Measurements from ENCODE around the gene AKAP12.

Gene AKAP12

DNA sequence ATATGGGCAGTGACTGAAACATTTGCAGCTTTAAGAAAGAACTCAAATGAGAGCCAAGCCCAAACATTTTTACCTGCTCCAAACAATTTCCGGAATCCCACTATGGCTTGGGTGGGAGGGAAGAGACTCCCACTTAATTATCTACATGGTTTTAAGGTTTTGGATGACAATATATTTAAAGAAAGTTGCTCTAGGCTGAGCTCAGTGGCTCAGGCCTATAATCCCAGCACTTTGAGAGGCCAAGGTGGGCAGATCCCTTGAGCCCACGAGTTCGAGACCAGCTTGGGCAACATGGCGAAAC, 9.5 kb upstream of the AKAP12 start:
- Histone ChIP-seq H3K9ac (ENCODE audit: low read depth, low read length) (no peak overlapping the region), H3K4me1 (ENCODE audit: insufficient read depth, low read length) (peaks cover 11% of the 10 kb centered on the region), H3K4me3 (ENCODE audit: low read depth in 1 of 2, low read length in 2 of 2) (no peak overlapping the region), H2AFZ (ENCODE audit: low read depth, low read length) (no peak overlapping the region), H3K4me2 (ENCODE audit: insufficient read depth, low read length) (no peak overlapping the region), H3K36me3 (ENCODE audit: insufficient read depth, low read length) (no peaks in the 10 kb centered on the region), H3K27me3 (ENCODE audit: insufficient read depth, low read length, poor library complexity) (no peaks in the 10 kb centered on the region), H3K27ac (ENCODE audit: low read length) (no peak overlapping the region), H3K9me3 (ENCODE audit: insufficient read depth, low read length, severe bottlenecking) (no peaks in the 10 kb centered on the region), H3K79me2 (ENCODE audit: insufficient read depth, low read length) (no peaks in the 10 kb centered on the region), H4K20me1 (ENCODE audit: insufficient read depth, low read length) (no peaks in the 10 kb centered on the region)
- DNase-seq, result no peak
- no peak for ATAC-seq (ENCODE audit: insufficient read depth, low read depth)
- no peak for TF ChIP-seq EZH2 (IDR thresholded peaks at IDR 0.05; ENCODE audit: borderline replicate concordance, low read depth, low read length, severe bottlenecking)
- TF ChIP-seq, protein P1, sequence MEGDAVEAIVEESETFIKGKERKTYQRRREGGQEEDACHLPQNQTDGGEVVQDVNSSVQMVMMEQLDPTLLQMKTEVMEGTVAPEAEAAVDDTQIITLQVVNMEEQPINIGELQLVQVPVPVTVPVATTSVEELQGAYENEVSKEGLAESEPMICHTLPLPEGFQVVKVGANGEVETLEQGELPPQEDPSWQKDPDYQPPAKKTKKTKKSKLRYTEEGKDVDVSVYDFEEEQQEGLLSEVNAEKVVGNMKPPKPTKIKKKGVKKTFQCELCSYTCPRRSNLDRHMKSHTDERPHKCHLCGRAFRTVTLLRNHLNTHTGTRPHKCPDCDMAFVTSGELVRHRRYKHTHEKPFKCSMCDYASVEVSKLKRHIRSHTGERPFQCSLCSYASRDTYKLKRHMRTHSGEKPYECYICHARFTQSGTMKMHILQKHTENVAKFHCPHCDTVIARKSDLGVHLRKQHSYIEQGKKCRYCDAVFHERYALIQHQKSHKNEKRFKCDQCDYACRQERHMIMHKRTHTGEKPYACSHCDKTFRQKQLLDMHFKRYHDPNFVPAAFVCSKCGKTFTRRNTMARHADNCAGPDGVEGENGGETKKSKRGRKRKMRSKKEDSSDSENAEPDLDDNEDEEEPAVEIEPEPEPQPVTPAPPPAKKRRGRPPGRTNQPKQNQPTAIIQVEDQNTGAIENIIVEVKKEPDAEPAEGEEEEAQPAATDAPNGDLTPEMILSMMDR (IDR thresholded peaks at IDR 0.05; ENCODE audit: borderline replicate concordance, extremely low read depth, low read length, poor library complexity, severe bottlenecking), result no peak

DNA sequence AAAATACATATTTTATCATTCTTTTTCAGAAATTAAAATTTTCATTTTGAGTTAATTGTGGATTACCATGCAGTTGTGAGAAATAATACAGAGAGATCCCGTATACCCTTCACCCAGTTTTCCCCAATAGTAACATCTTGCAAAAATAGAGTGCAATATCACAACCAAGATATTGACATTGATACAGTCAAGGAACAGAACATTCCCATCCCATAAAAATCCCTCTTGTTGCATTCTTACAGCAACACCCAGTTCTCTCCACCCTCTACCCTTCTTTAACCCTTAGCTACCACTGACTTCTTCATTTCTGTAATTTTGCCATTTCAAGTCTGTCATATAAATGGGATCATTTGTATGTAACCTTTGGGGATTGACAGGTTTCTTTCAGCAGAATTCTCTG, 6.9 kb upstream of the AKAP12 start:
- Histone ChIP-seq H4K20me1 (ENCODE audit: insufficient read depth, low read length) (no peaks in the 10 kb centered on the region), H3K79me2 (ENCODE audit: insufficient read depth, low read length) (no peaks in the 10 kb centered on the region), H3K27me3 (ENCODE audit: insufficient read depth, low read length, poor library complexity) (no peaks in the 10 kb centered on the region), H3K4me3 (ENCODE audit: low read depth in 1 of 2, low read length in 2 of 2) (no peak overlapping the region), H3K4me2 (ENCODE audit: insufficient read depth, low read length) (no peak overlapping the region), H3K9ac (ENCODE audit: low read depth, low read length) (no peak overlapping the region), H3K4me1 (ENCODE audit: insufficient read depth, low read length) (peaks cover 36% of the 10 kb centered on the region), H2AFZ (ENCODE audit: low read depth, low read length) (no peak overlapping the region), H3K36me3 (ENCODE audit: insufficient read depth, low read length) (no peaks in the 10 kb centered on the region), H3K9me3 (ENCODE audit: insufficient read depth, low read length, severe bottlenecking) (no peaks in the 10 kb centered on the region), H3K27ac (ENCODE audit: low read length) (no peak overlapping the region)
- ATAC-seq (ENCODE audit: insufficient read depth, low read depth) (no peak), DNase-seq (no peak)
- TF ChIP-seq, protein P1 (IDR thresholded peaks at IDR 0.05; ENCODE audit: borderline replicate concordance, extremely low read depth, low read length, poor library complexity, severe bottlenecking), result no peak
- no peak for TF ChIP-seq EZH2 (IDR thresholded peaks at IDR 0.05; ENCODE audit: borderline replicate concordance, low read depth, low read length, severe bottlenecking)

DNA sequence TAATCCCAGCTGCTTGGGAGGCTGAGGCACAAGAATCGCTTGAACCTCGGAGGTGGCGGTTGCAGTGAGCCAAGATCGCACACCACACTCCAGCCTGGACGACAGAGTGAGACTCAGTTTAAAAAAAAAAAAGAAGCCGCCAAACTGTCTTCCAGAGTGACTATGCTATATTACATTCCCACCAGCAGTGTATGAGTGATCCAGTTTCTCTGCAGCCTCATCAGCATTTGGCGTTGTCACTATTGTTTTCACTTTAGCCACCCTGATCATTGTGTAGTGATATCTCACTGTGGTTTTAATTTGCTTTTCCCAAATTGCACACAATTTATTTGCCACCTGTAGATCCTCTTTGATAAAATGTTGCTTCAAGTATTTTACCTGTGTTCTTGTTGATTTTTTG, 6.0 kb upstream of the AKAP12 start:
- TF ChIP-seq, protein P1 (IDR thresholded peaks at IDR 0.05; ENCODE audit: borderline replicate concordance, extremely low read depth, low read length, poor library complexity, severe bottlenecking), result no peak
- no peak for TF ChIP-seq EZH2 (IDR thresholded peaks at IDR 0.05; ENCODE audit: borderline replicate concordance, low read depth, low read length, severe bottlenecking)
- Histone ChIP-seq H3K4me1 (ENCODE audit: insufficient read depth, low read length) (peaks cover 41% of the 10 kb centered on the region), H3K9ac (ENCODE audit: low read depth, low read length) (no peak overlapping the region), H3K4me3 (ENCODE audit: low read depth in 1 of 2, low read length in 2 of 2) (no peak overlapping the region), H3K9me3 (ENCODE audit: insufficient read depth, low read length, severe bottlenecking) (no peaks in the 10 kb centered on the region), H3K27ac (ENCODE audit: low read length) (no peak overlapping the region), H3K4me2 (ENCODE audit: insufficient read depth, low read length) (no peak overlapping the region), H3K27me3 (ENCODE audit: insufficient read depth, low read length, poor library complexity) (no peaks in the 10 kb centered on the region), H4K20me1 (ENCODE audit: insufficient read depth, low read length) (no peaks in the 10 kb centered on the region), H3K36me3 (ENCODE audit: insufficient read depth, low read length) (no peaks in the 10 kb centered on the region), H3K79me2 (ENCODE audit: insufficient read depth, low read length) (no peaks in the 10 kb centered on the region), H2AFZ (ENCODE audit: low read depth, low read length) (no peak overlapping the region)
- DNase-seq (no peak), ATAC-seq (ENCODE audit: insufficient read depth, low read depth) (no peak)
